CD14-positive monocyte (primary cell): Measurements from ENCODE around the gene RBM10. TPM values are rescaled to one million over a fixed set of nuclear protein-coding genes. Genes with fewer than 3 reads are reported as not detected.

ENCODE experiments used
- DNase-seq, 3 donors: peaks; one replicate each; pipeline ENCODE4 v3.0.0-alpha.2; 2011 to 2022
- H2AFZ ChIP-seq: 2 replicates; pipeline ENCODE4 v1.6.0; 2012; ENCODE audit warnings: mild to moderate bottlenecking, low read depth, low read length, inconsistent platforms; ENCODE audit not compliant: insufficient read depth, poor library complexity, severe bottlenecking
- H3K27ac ChIP-seq, 2 donors: 1 replicate in 1 of 2; 2 replicates in 1 of 2; pipeline ENCODE4 v1.5.1; 2012 to 2013; ENCODE audit warnings: low read length in 2 of 2, control low read depth in 1 of 2, inconsistent platforms in 1 of 2, low read depth in 1 of 2, mild to moderate bottlenecking in 1 of 2
- H3K27me3 ChIP-seq, 2 donors: one replicate each; pipeline versions ENCODE4 v1.6.0 to v1.6.1; 2011 to 2013; ENCODE audit warnings: low read length in 2 of 2; ENCODE audit not compliant: control insufficient read depth in 2 of 2, insufficient read depth in 2 of 2
- H3K36me3 ChIP-seq, 2 donors: replicated peaks in 1 of 2; 1 replicate in 1 of 2; 2 replicates in 1 of 2; pipeline versions ENCODE4 v1.5.1 to v1.6.1; 2012 to 2013; ENCODE audit warnings: low read length in 2 of 2, control low read depth in 1 of 2, inconsistent platforms in 1 of 2, mild to moderate bottlenecking in 1 of 2; ENCODE audit not compliant: insufficient read depth in 2 of 2, control insufficient read depth in 1 of 2
- H3K4me1 ChIP-seq, 2 donors: 1 replicate in 1 of 2; 2 replicates in 1 of 2; pipeline versions ENCODE4 v1.5.1 to v1.6.1; 2012 to 2013; ENCODE audit warnings: low read length in 2 of 2, control low read depth in 1 of 2, inconsistent platforms in 1 of 2, mild to moderate bottlenecking in 1 of 2, moderate library complexity in 1 of 2; ENCODE audit not compliant: insufficient read depth in 2 of 2, control insufficient read depth in 1 of 2
- H3K4me2 ChIP-seq: replicated peaks from 2 replicates; pipeline ENCODE3; 2012; ENCODE audit warnings: low read length, moderate library complexity, mild to moderate bottlenecking; ENCODE audit not compliant: poor library complexity, severe bottlenecking; ENCODE audit errors: extremely low read depth
- H3K4me3 ChIP-seq, 3 experiments: fragments of 200-600 bp in 1 of 3; sonication (generic) in 1 of 3; replicated peaks in 1 of 3; 1 replicate in 2 of 3; 2 replicates in 1 of 3; pipeline ENCODE4 v1.5.1; 2011 to 2013; ENCODE audit warnings: low read length in 3 of 3, mild to moderate bottlenecking in 3 of 3, control low read depth in 2 of 3, low read depth in 2 of 3, inconsistent platforms in 1 of 3, moderate library complexity in 1 of 3
- H3K79me2 ChIP-seq: 2 replicates; pipeline ENCODE4 v1.6.0; 2012; ENCODE audit warnings: mild to moderate bottlenecking, control low read depth, inconsistent platforms, low read length, moderate library complexity; ENCODE audit not compliant: insufficient read depth
- H3K9ac ChIP-seq: 2 replicates; pipeline ENCODE4 v1.6.0; 2017; ENCODE audit warnings: low read length, mild to moderate bottlenecking; ENCODE audit not compliant: insufficient read depth, poor library complexity, severe bottlenecking
- H3K9me3 ChIP-seq, 2 donors: replicated peaks in 1 of 2; 1 replicate in 1 of 2; 2 replicates in 1 of 2; pipeline versions ENCODE4 v1.5.1 to v1.6.1; 2012 to 2013; ENCODE audit warnings: low read length in 2 of 2, control low read depth in 1 of 2; ENCODE audit not compliant: control insufficient read depth in 1 of 2, insufficient read depth in 1 of 2
- H4K20me1 ChIP-seq: 2 replicates; pipeline ENCODE4 v1.6.0; 2012; ENCODE audit warnings: mild to moderate bottlenecking, low read length, control low read depth, moderate library complexity; ENCODE audit not compliant: insufficient read depth
- H3K27ac Mint-ChIP-seq, 7 donors: one replicate each; pipeline ENCODE4 v1.8.0; 2020; ENCODE audit warnings: mild to moderate bottlenecking in 7 of 7, mixed read lengths in 7 of 7, moderate library complexity in 6 of 7, inconsistent platforms in 2 of 7
- H3K27me3 Mint-ChIP-seq, 3 donors: one replicate each; pipeline ENCODE4 v1.8.0; 2021 to 2022; ENCODE audit warnings: low read depth in 3 of 3, mild to moderate bottlenecking in 3 of 3, mixed read lengths in 3 of 3, moderate library complexity in 3 of 3, inconsistent platforms in 1 of 3
- H3K36me3 Mint-ChIP-seq, 2 donors: one replicate each; pipeline ENCODE4 v1.8.0; 2020; ENCODE audit warnings: mixed read lengths in 2 of 2, inconsistent platforms in 1 of 2, mild to moderate bottlenecking in 1 of 2
- H3K4me1 Mint-ChIP-seq: one replicate; pipeline ENCODE4 v1.8.0; 2020; ENCODE audit warnings: mild to moderate bottlenecking, mixed read lengths
- H3K4me3 Mint-ChIP-seq, 2 donors: one replicate each; pipeline ENCODE4 v1.8.0; 2020; ENCODE audit warnings: mild to moderate bottlenecking in 2 of 2, mixed read lengths in 2 of 2, moderate library complexity in 1 of 2
- H3K9me3 Mint-ChIP-seq, 7 donors: one replicate each; pipeline ENCODE4 v1.8.0; 2020 to 2022; ENCODE audit warnings: mixed read lengths in 7 of 7, mild to moderate bottlenecking in 6 of 7, moderate library complexity in 6 of 7, inconsistent platforms in 2 of 7
- CTCF ChIP-seq: fragments of 200-600 bp; IDR thresholded peaks from one replicate; pipeline ENCODE4 v1.8.0; 2022; ENCODE audit warnings: antibody characterized with exemption, mild to moderate bottlenecking
- WGBS: methylation state at CpG from one replicate; pipeline ENCODE4 v1.1.5; 2013; ENCODE audit warnings: missing lambda C conversion rate; ENCODE audit not compliant: insufficient coverage; 5-methylcytosine and 5-hydroxymethylcytosine counted together
- intact Hi-C, 2 donors: fragments of 100-400 bp; cut with micrococcal nuclease; formaldehyde crosslinking; loops; one replicate each; pipeline versions ENCODE4 v1.15.0 to v1.15.1; 2023
- polyA plus RNA-seq, 3 donors: library from polyadenylated mRNA; depleted of rRNA in 1 of 3; unstranded in 2 of 3; stranded (reverse) in 1 of 3; fragments of 300-500 nt in 2 of 3; fragments of >200 nt in 1 of 3; fragmentation: Illumina TruSeq in 2 of 3; gene quantifications; 1 replicate in 2 of 3; 2 replicates in 1 of 3; pipeline ENCODE4 v1.2.3, GENCODE V29; 2012 to 2021

Gene RBM10
- polyA plus RNA-seq, 3 donors, result 7.3 to 29.4 (median 14.0) TPM

DNA sequence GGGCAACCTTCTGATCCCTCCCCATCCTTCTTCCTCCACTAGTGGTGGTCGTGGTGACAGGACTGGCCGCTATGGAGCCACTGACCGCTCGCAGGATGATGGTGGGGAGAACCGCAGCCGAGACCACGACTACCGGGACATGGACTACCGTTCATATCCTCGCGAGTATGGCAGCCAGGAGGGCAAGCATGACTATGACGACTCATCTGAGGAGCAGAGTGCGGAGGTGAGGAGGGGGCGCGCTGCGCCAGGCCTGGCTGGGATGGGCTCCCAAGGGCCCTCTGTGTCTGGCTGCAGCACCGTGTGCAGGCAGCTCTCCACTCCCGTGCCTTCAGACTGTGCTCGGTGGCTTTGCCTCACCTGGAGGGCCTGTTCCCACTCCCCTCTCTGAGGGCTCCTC is 24.3 kb downstream of the RBM10 start:
- Histone ChIP-seq H3K9me3 (peaks cover 0 to 6% of the 10 kb centered on the region in 2 donors), H3K4me2 (no peak overlapping the region), H3K27me3 (no peaks in the 10 kb centered on the region), H3K36me3 (peaks cover 50 to 58% of the 10 kb centered on the region in 2 donors), H3K79me2 (peaks cover 35% of the 10 kb centered on the region), H3K4me3 (no peak overlapping the region), H4K20me1 (peaks cover 41% of the 10 kb centered on the region), H3K9ac (no peak overlapping the region), H3K27ac (no peak overlapping the region), H2AFZ (no peak overlapping the region), H3K4me1 (no peaks in the 10 kb centered on the region)
- Mint-ChIP-seq H3K27me3 (peaks cover 0 to 43% (median 0%) of the 10 kb centered on the region in 3 donors), H3K9me3 (peaks cover 0 to 6% (median 0%) of the 10 kb centered on the region in 7 donors), H3K36me3 (peaks cover 30 to 58% of the 10 kb centered on the region in 2 donors), H3K4me1 (no peaks in the 10 kb centered on the region), H3K27ac (peak overlapping the region in 2 of 7 donors; percentile 44 to 62), H3K4me3 (no peak overlapping the region)
- no peak for DNase-seq
- TF ChIP-seq CTCF, result no peak
- 90% methylated on average over 2 of the region's 19 CpGs for WGBS
- intact Hi-C loops, result no loop called here

- Mint-ChIP-seq H3K4me1 (no peaks in the 10 kb centered on the region), H3K4me3 (no peak overlapping the region), H3K9me3 (peaks cover 0 to 4% (median 0%) of the 10 kb centered on the region in 7 donors), H3K27ac (peak overlapping the region in 2 of 7 donors; percentile 47 to 54), H3K27me3 (peaks cover 0 to 48% (median 0%) of the 10 kb centered on the region in 3 donors), H3K36me3 (peaks cover 35 to 62% of the 10 kb centered on the region in 2 donors)
- Histone ChIP-seq H3K4me3 (no peak overlapping the region), H3K4me2 (no peak overlapping the region), H3K27ac (no peak overlapping the region), H3K9ac (no peak overlapping the region), H3K9me3 (no peaks in the 10 kb centered on the region), H3K36me3 (peaks cover 54 to 64% of the 10 kb centered on the region in 2 donors), H3K4me1 (no peaks in the 10 kb centered on the region), H3K27me3 (no peaks in the 10 kb centered on the region), H3K79me2 (peaks cover 28% of the 10 kb centered on the region), H2AFZ (no peak overlapping the region), H4K20me1 (peaks cover 35% of the 10 kb centered on the region)
- 94% methylated on average over 8 of the region's 13 CpGs for WGBS
- TF ChIP-seq CTCF, result no peak
- DNase-seq, result no peak
- intact Hi-C loops, result no loop called here
These were observed 24.9 kb downstream of the RBM10 start for GRCh38 chrX:47169726-47170515.
